Stimulated activated effector memory CD8-positive, alpha-beta T cell treated with anti-CD3 and anti-CD28 coated beads, Interleukin-12 subunit alpha, Interleukin-12 subunit beta, amount 100 ng/mL, for 72 hours (primary cell): ENCODE data around the gene PEPD.

Source experiments
- ATAC-seq: fragments of 150-1000 bp; cut with Tn5 transposase; 2 replicates; pipeline ENCODE4 v1.10.0; 2021
- DNase-seq, 2 donors: peaks; one replicate each; pipeline ENCODE4 v3.0.0; 2021 to 2022; ENCODE audit warnings: low spot score in 2 of 2
- H3K27ac Mint-ChIP-seq: one replicate; pipeline ENCODE4 v1.8.0; 2022; ENCODE audit warnings: mild to moderate bottlenecking, mixed read lengths
- H3K36me3 Mint-ChIP-seq: one replicate; pipeline ENCODE4 v1.8.0; 2022; ENCODE audit warnings: mild to moderate bottlenecking, mixed read lengths
- H3K4me1 Mint-ChIP-seq: one replicate; pipeline ENCODE4 v1.8.0; 2022; ENCODE audit warnings: mixed read lengths
- H3K4me3 Mint-ChIP-seq: one replicate; pipeline ENCODE4 v1.8.0; 2022; ENCODE audit warnings: mild to moderate bottlenecking, mixed read lengths
- H3K9me3 Mint-ChIP-seq: one replicate; pipeline ENCODE4 v1.8.0; 2022; ENCODE audit warnings: mixed read lengths

PEPD gene

GRCh38 chr19:33458171-33458633 is 63.4 kb downstream of the PEPD start:
- H3K4me3 Mint-ChIP-seq, result no peak overlapping the region
- no peaks in the 10 kb centered on the region for H3K36me3 Mint-ChIP-seq
- ATAC-seq, result no peak
- H3K9me3 Mint-ChIP-seq, result no peaks in the 10 kb centered on the region
- no peaks in the 10 kb centered on the region for H3K4me1 Mint-ChIP-seq
- H3K27ac Mint-ChIP-seq, result no peak overlapping the region
- DNase-seq, result no peak

- Mint-ChIP-seq H3K4me1 (no peaks in the 10 kb centered on the region), H3K4me3 (no peak overlapping the region), H3K27ac (no peak overlapping the region), H3K9me3 (no peaks in the 10 kb centered on the region), H3K36me3 (no peaks in the 10 kb centered on the region)
- DNase-seq (no peak), ATAC-seq (no peak)
Observed at GRCh38 chr19:33456845-33457220, 64.8 kb downstream of the PEPD start.

- Mint-ChIP-seq H3K4me1 (no peaks in the 10 kb centered on the region), H3K4me3 (no peak overlapping the region), H3K9me3 (no peaks in the 10 kb centered on the region), H3K36me3 (no peaks in the 10 kb centered on the region), H3K27ac (no peak overlapping the region)
- DNase-seq (no peak), ATAC-seq (no peak)
Observed at GRCh38 chr19:33456076-33456844, 65.3 kb downstream of the PEPD start.

- ATAC-seq (no peak), DNase-seq (no peak)
- Mint-ChIP-seq H3K9me3 (no peaks in the 10 kb centered on the region), H3K4me3 (no peak overlapping the region), H3K36me3 (no peaks in the 10 kb centered on the region), H3K4me1 (no peaks in the 10 kb centered on the region), H3K27ac (no peak overlapping the region)
Observed at GRCh38 chr19:33453265-33453664, 68.3 kb downstream of the PEPD start.

- H3K36me3 Mint-ChIP-seq, result no peaks in the 10 kb centered on the region
- ATAC-seq (no peak), DNase-seq (no peak)
- no peak overlapping the region for H3K27ac Mint-ChIP-seq
- H3K4me1 Mint-ChIP-seq, result no peaks in the 10 kb centered on the region
- H3K4me3 Mint-ChIP-seq, result no peak overlapping the region
- H3K9me3 Mint-ChIP-seq, result no peaks in the 10 kb centered on the region
Observed at GRCh38 chr19:33450689-33451088, 70.9 kb downstream of the PEPD start.

GRCh38 chr19:33449799-33450198 is 71.8 kb downstream of the PEPD start:
- ATAC-seq, result no peak
- no peaks in the 10 kb centered on the region for H3K4me1 Mint-ChIP-seq
- no peak for DNase-seq
- H3K27ac Mint-ChIP-seq, result no peak overlapping the region
- no peak overlapping the region for H3K4me3 Mint-ChIP-seq
- H3K9me3 Mint-ChIP-seq, result no peaks in the 10 kb centered on the region
- H3K36me3 Mint-ChIP-seq, result no peaks in the 10 kb centered on the region

- Mint-ChIP-seq H3K9me3 (no peaks in the 10 kb centered on the region), H3K27ac (no peak overlapping the region), H3K36me3 (no peaks in the 10 kb centered on the region), H3K4me1 (no peaks in the 10 kb centered on the region), H3K4me3 (no peak overlapping the region)
- DNase-seq (no peak), ATAC-seq (no peak)
Observed at GRCh38 chr19:33448159-33448516, 73.5 kb downstream of the PEPD start.

GRCh38 chr19:33447336-33448158 is 74.0 kb downstream of the PEPD start:
- Mint-ChIP-seq H3K36me3 (no peaks in the 10 kb centered on the region), H3K9me3 (no peaks in the 10 kb centered on the region), H3K4me1 (peaks cover 5% of the 10 kb centered on the region), H3K4me3 (no peak overlapping the region), H3K27ac (no peak overlapping the region)
- ATAC-seq, result no peak
- DNase-seq, result no peak

- peaks cover 7% of the 10 kb centered on the region for H3K4me1 Mint-ChIP-seq
- no peak overlapping the region for H3K27ac Mint-ChIP-seq
- H3K4me3 Mint-ChIP-seq, result no peak overlapping the region
- H3K9me3 Mint-ChIP-seq, result no peaks in the 10 kb centered on the region
- ATAC-seq, result no peak
- DNase-seq, result no peak
- no peaks in the 10 kb centered on the region for H3K36me3 Mint-ChIP-seq
Observed at GRCh38 chr19:33446330-33447293, 75.0 kb downstream of the PEPD start.

GRCh38 chr19:33445442-33446329 is 75.9 kb downstream of the PEPD start:
- no peak for DNase-seq
- Mint-ChIP-seq H3K27ac (no peak overlapping the region), H3K36me3 (no peaks in the 10 kb centered on the region), H3K4me1 (peaks cover 13% of the 10 kb centered on the region), H3K9me3 (no peaks in the 10 kb centered on the region), H3K4me3 (no peak overlapping the region)
- no peak for ATAC-seq

GRCh38 chr19:33444562-33445441 is 76.8 kb downstream of the PEPD start:
- Mint-ChIP-seq H3K4me1 (peaks cover 13% of the 10 kb centered on the region), H3K27ac (peak overlapping the region; percentile 70), H3K36me3 (no peaks in the 10 kb centered on the region), H3K9me3 (no peaks in the 10 kb centered on the region), H3K4me3 (no peak overlapping the region)
- DNase-seq, result no peak
- no peak for ATAC-seq

GRCh38 chr19:33443638-33444561 is 77.7 kb downstream of the PEPD start:
- H3K9me3 Mint-ChIP-seq, result no peaks in the 10 kb centered on the region
- H3K27ac Mint-ChIP-seq, result peak overlapping the region; percentile 70
- H3K36me3 Mint-ChIP-seq, result no peaks in the 10 kb centered on the region
- H3K4me3 Mint-ChIP-seq, result no peak overlapping the region
- H3K4me1 Mint-ChIP-seq, result peaks cover 13% of the 10 kb centered on the region
- DNase-seq (no peak), ATAC-seq (no peak)

GRCh38 chr19:33442706-33443105 is 78.9 kb downstream of the PEPD start:
- Mint-ChIP-seq H3K4me1 (peaks cover 13% of the 10 kb centered on the region), H3K9me3 (no peaks in the 10 kb centered on the region), H3K27ac (no peak overlapping the region), H3K36me3 (no peaks in the 10 kb centered on the region), H3K4me3 (no peak overlapping the region)
- ATAC-seq (no peak), DNase-seq (no peak)
